T-cell (primary cell): ENCODE results near the gene CASP6. TPM values are rescaled to one million over a fixed set of nuclear protein-coding genes. Genes with fewer than 3 reads are reported as not detected.
"Not testable (repeated sequence)": the region's sequence is repeated elsewhere in the genome, so short reads cannot be mapped to it uniquely, and the experiment has no call there.

Experiments used
- ATAC-seq, 4 experiments: fragments of 200-7000 bp in 3 of 4; fragments of 150-1000 bp in 1 of 4; cut with Tn5 transposase; replicated peaks in 1 of 4; 1 replicate in 3 of 4; 2 replicates in 1 of 4; pipeline ENCODE4 v1.10.0; 2021; ENCODE audit warnings: moderate library complexity in 3 of 4, mild to moderate bottlenecking in 2 of 4, moderate number of reproducible peaks in 1 of 4
- CTCF ChIA-PET, 2 donors: fragments of 300-600 bp; sonication (Branson Sonifier 250); formaldehyde crosslinking; loops; one replicate each; lab custom pipeline; 2022; ENCODE audit warnings: antibody characterized with exemption in 2 of 2; lab: Charles Lee
- POLR2A ChIA-PET, 2 donors: fragments of 300-600 bp; sonication (Branson Sonifier 250); formaldehyde crosslinking; loops; one replicate each; lab custom pipeline; 2022; ENCODE audit warnings: antibody characterized with exemption in 2 of 2; lab: Charles Lee
- DNase-seq, 35 experiments: peaks; one replicate each; pipeline versions ENCODE4 v3.0.0 to v3.0.0-alpha.2; 2013 to 2023
- H3K27ac ChIP-seq: one replicate; pipeline ENCODE4 v1.5.1; 2013; ENCODE audit warnings: low read length
- H3K27me3 ChIP-seq, 2 experiments: replicated peaks in 1 of 2; 1 replicate in 1 of 2; 2 replicates in 1 of 2; pipeline versions ENCODE4 v1.6.1 to v1.7.0; 2013; ENCODE audit warnings: low read length in 1 of 2, mixed read lengths in 1 of 2; ENCODE audit not compliant: control insufficient read depth in 2 of 2, insufficient read depth in 2 of 2; ENCODE audit errors: extremely low read depth in 1 of 2
- H3K36me3 ChIP-seq, 2 donors: 1 replicate in 1 of 2; 2 replicates in 1 of 2; pipeline versions ENCODE4 v1.6.1 to v1.7.0; 2013; ENCODE audit warnings: low read length in 1 of 2; ENCODE audit not compliant: control insufficient read depth in 2 of 2, insufficient read depth in 1 of 2; ENCODE audit errors: extremely low read depth in 1 of 2
- H3K4me1 ChIP-seq, 2 experiments: 1 replicate in 1 of 2; 2 replicates in 1 of 2; pipeline versions ENCODE4 v1.6.1 to v1.7.0; 2013; ENCODE audit warnings: low read length in 2 of 2, mixed read lengths in 1 of 2; ENCODE audit not compliant: insufficient read depth in 2 of 2, control insufficient read depth in 1 of 2; ENCODE audit errors: extremely low read depth in 1 of 2
- H3K4me3 ChIP-seq, 2 donors: 1 replicate in 1 of 2; 2 replicates in 1 of 2; pipeline versions ENCODE4 v1.5.1 to v1.7.0; 2013; ENCODE audit warnings: mild to moderate bottlenecking in 2 of 2, low read length in 1 of 2, moderate library complexity in 1 of 2; ENCODE audit not compliant: control insufficient read depth in 1 of 2; ENCODE audit errors: extremely low read depth in 1 of 2
- H3K9me3 ChIP-seq: 2 replicates; pipeline ENCODE4 v1.7.0; 2013
- H3K27ac Mint-ChIP-seq, 2 donors: one replicate each; pipeline ENCODE4 v1.8.0; 2020 to 2021; ENCODE audit warnings: mild to moderate bottlenecking in 2 of 2, mixed read lengths in 2 of 2
- H3K27me3 Mint-ChIP-seq, 2 donors: one replicate each; pipeline ENCODE4 v1.8.0; 2021 to 2022; ENCODE audit warnings: mixed read lengths in 2 of 2
- H3K36me3 Mint-ChIP-seq: one replicate; pipeline ENCODE4 v1.8.0; 2021; ENCODE audit warnings: mixed read lengths
- H3K4me1 Mint-ChIP-seq, 3 donors: one replicate each; pipeline ENCODE4 v1.8.0; 2020 to 2022; ENCODE audit warnings: mixed read lengths in 3 of 3, mild to moderate bottlenecking in 1 of 3
- H3K4me3 Mint-ChIP-seq, 3 donors: one replicate each; pipeline ENCODE4 v1.8.0; 2020 to 2022; ENCODE audit warnings: mild to moderate bottlenecking in 3 of 3, mixed read lengths in 3 of 3, moderate library complexity in 3 of 3
- H3K9me3 Mint-ChIP-seq, 3 donors: one replicate each; pipeline ENCODE4 v1.8.0; 2020 to 2022; ENCODE audit warnings: mixed read lengths in 3 of 3
- WGBS: methylation state at CpG from one replicate; pipeline ENCODE4 v1.1.5; 2013; ENCODE audit warnings: missing lambda C conversion rate; ENCODE audit not compliant: insufficient coverage; 5-methylcytosine and 5-hydroxymethylcytosine counted together
- total RNA-seq, 35 experiments: library from RNA in 6 of 35; stranded (reverse) in 6 of 35; fragments of 120-200 nt in 1 of 35; gene quantifications; one replicate each; pipeline versions ENCODE4 v1.2.1 to v1.2.4 and lab custom pipeline; 2013 to 2026

Gene CASP6
- total RNA-seq, 5 donors from 2014 or later (not counting 1 experiment from before 2014, with no cell fraction given) = 16.8 to 23.2 (median 18.3) TPM

DNA sequence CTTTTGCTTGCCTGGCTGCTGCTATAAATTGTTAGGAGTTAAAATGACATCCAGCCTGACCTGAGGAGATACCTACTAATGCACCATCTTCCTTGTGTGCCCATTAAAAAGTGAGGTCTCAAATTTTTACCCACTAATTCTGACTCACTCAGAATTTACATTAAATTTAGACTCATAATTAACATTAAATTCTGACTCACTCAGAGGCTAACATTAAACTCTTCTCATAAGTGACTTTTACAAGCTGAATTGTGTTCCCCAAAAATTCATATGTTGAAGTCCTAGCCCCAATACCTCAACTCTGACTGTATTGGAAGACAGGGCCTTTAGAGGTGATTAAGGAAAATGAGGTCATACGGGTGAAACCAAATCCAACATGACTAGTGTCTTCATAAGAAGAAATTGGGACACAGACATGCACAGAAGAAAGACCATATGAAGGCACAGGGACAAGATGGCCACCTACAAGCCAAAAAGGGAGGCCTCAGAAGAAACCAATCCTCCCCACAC lies 11.8 kb downstream of the CASP6 start:
- 88% methylated on average over 1 of the region's 1 CpG for WGBS
- DNase-seq (no peak), ATAC-seq (no peak)
- Histone ChIP-seq H3K4me3 (no peak overlapping the region), H3K36me3 (peaks cover 5 to 32% of the 10 kb centered on the region in 2 donors), H3K9me3 (no peaks in the 10 kb centered on the region), H3K27me3 (no peaks in the 10 kb centered on the region), H3K27ac (peak overlapping the region; percentile 48), H3K4me1 (peaks cover 14 to 15% of the 10 kb centered on the region in 2 experiments)
- Mint-ChIP-seq H3K4me1 (peaks cover 38 to 45% (median 43%) of the 10 kb centered on the region in 3 donors), H3K4me3 (peak overlapping the region; percentile 8 to 60 (median 21)), H3K27ac (peak overlapping the region; percentile 92), H3K36me3 (peaks cover 50% of the 10 kb centered on the region), H3K9me3 (no peaks in the 10 kb centered on the region), H3K27me3 (no peaks in the 10 kb centered on the region)
- POLR2A ChIA-PET = interaction anchor here in 1 of 2 donors (0.9 kb wide), 1 partner anchor 120 kb away, joined by 3 read pairs; no protein-coding TSS in a partner anchor
- CTCF ChIA-PET = interaction anchor here in 1 of 2 donors (0.8 to 1.4 kb wide), 3 partner anchors 14 to 135 kb away, joined by 3 to 5 read pairs (median 3); no protein-coding TSS in a partner anchor

DNA sequence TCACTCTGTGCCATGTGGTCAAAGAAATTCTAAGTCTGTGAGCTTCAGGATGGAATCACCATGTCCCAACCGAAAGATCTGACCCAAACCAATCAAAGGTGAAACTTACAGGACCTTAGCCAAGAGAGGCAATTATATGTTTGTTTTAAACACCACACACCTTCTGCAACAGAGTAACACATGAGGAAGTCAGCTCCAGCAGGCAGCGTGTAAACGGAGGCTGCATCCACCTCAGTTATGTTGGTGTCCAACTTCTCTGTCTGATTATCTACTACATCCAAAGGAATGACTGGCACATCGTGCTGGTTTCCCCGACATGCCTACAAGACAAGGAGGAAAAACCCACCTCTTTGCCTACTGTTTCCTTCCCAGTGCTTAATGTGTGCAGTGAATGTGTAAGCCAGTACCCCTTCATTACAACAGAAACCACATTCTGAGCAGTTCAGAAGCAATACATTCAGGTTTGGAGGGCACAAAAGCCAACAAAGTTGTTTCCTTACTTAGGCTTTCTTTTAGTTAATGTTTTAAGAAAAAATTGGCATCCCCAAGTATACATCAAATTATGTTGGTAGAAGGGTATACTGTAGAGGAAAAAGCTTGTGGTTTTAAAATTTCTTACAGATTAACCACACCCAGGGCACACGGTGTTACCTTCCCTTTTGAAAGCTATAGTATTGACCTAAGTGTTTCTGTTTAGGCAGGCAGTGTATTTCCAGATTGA lies 12.4 kb downstream of the CASP6 start:
- Histone ChIP-seq H3K27me3 (no peaks in the 10 kb centered on the region), H3K9me3 (no peaks in the 10 kb centered on the region), H3K4me3 (no peak overlapping the region), H3K4me1 (peaks cover 14 to 15% of the 10 kb centered on the region in 2 experiments), H3K36me3 (peaks cover 9 to 37% of the 10 kb centered on the region in 2 donors), H3K27ac (peak overlapping the region; percentile 48)
- H3K36me3 Mint-ChIP-seq = peaks cover 49% of the 10 kb centered on the region
- WGBS = 20% methylated on average over 2 of the region's 6 CpGs
- peak in 8 of 35 experiments; percentile 4 to 39 (median 17) for DNase-seq
- peak overlapping the region; percentile 8 to 60 (median 21) for H3K4me3 Mint-ChIP-seq
- H3K27ac Mint-ChIP-seq = peak overlapping the region; percentile 92
- H3K27me3 Mint-ChIP-seq = no peaks in the 10 kb centered on the region
- H3K4me1 Mint-ChIP-seq = peaks cover 36 to 43% (median 41%) of the 10 kb centered on the region in 3 donors
- ATAC-seq = peak; percentile 81 to 92 (median 88)
- POLR2A ChIA-PET = interaction anchor here (0.5 to 0.9 kb wide), 5 partner anchors 11 to 197 kb away, joined by 3 to 6 read pairs (median 3); no protein-coding TSS in a partner anchor
- no peaks in the 10 kb centered on the region for H3K9me3 Mint-ChIP-seq
- CTCF ChIA-PET = interaction anchor here in 1 of 2 donors (0.8 to 1.4 kb wide), 4 partner anchors 15 to 135 kb away, joined by 3 to 5 read pairs (median 3); no protein-coding TSS in a partner anchor

DNA sequence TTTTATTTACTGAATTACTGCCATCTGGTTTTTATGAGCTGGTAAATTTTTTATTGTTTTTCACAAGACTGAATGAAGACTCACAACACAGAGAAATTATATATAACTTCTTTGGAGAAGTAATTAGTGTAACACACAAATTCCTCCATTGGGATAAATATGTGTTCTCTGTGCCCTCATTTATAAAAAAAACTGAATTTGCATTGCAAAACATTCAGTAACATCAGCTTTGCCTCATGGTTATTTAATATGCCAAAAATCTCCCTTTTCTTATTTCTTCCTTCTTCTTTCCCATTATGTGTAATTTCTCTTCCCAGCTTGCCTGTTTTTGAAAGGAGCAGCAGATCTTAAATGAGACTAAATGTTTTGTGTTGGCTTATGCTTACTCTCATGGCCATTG lies 18.5 kb downstream of the CASP6 start:
- Mint-ChIP-seq H3K4me1 (peaks cover 34 to 40% (median 39%) of the 10 kb centered on the region in 3 donors), H3K9me3 (no peaks in the 10 kb centered on the region), H3K27ac (peak overlapping the region; percentile 7 to 81), H3K27me3 (no peaks in the 10 kb centered on the region), H3K4me3 (no peak overlapping the region), H3K36me3 (peaks cover 66% of the 10 kb centered on the region)
- ChIA-PET POLR2A (interaction anchor here in 1 of 2 donors (0.6 kb wide), 1 partner anchor 203 kb away, joined by 3 read pairs; no protein-coding TSS in a partner anchor), CTCF (interaction anchor here in 1 of 2 donors (0.6 kb wide), 1 partner anchor 140 kb away, joined by 3 read pairs; no protein-coding TSS in a partner anchor)
- no peaks in the 10 kb centered on the region for H3K27me3 ChIP-seq
- H3K36me3 ChIP-seq = peaks cover 10 to 55% of the 10 kb centered on the region in 2 donors
- no peaks in the 10 kb centered on the region for H3K4me1 ChIP-seq
- H3K4me3 ChIP-seq = no peak overlapping the region
- no peak overlapping the region for H3K27ac ChIP-seq
- no peaks in the 10 kb centered on the region for H3K9me3 ChIP-seq
- DNase-seq (no peak), ATAC-seq (no peak)

DNA sequence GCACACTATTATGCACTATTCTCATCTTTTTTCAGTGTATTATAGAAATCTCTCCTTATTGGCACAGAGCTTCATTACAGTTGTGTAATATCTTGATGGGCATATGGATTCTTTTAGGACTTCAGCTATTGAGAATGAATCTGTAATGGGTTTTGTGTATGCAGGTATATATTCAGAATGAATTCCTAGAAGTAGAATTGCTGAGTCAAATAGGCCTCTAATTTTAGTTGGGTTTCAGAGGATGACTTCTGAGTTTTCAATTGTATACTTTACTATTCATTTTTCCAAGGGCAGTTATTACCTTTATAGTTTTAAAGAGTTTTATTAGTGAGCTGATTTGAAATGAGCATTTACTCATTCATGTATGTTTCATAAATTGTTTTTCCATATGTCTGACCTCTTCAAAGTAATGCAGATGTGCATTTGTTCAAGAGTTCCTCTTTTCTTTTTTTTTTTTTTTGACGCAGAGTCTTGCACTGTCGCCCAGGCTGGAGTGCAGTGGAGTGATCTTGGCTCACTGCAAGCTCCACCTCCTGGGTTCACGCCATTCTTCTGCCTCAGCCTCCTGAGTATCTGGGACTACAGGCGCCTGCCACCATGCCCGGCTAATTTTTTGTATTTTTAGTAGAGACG lies 19.5 kb downstream of the CASP6 start:
- ATAC-seq (no peak), DNase-seq (no peak)
- WGBS = 100% methylated on average over 1 of the region's 6 CpGs
- H3K9me3 Mint-ChIP-seq = no peaks in the 10 kb centered on the region
- Histone ChIP-seq H3K27me3 (no peaks in the 10 kb centered on the region), H3K4me3 (no peak overlapping the region), H3K9me3 (no peaks in the 10 kb centered on the region), H3K4me1 (no peaks in the 10 kb centered on the region), H3K36me3 (peaks cover 5 to 48% of the 10 kb centered on the region in 2 donors), H3K27ac (no peak overlapping the region)
- H3K27me3 Mint-ChIP-seq = no peaks in the 10 kb centered on the region
- peak overlapping the region; percentile 57 to 78 for H3K27ac Mint-ChIP-seq
- CTCF ChIA-PET = no interaction called here
- peaks cover 65% of the 10 kb centered on the region for H3K36me3 Mint-ChIP-seq
- POLR2A ChIA-PET = interaction anchor here (0.6 kb wide), 2 partner anchors 25 to 1007 kb away, joined by 3 read pairs; no protein-coding TSS in a partner anchor
- peaks cover 34 to 36% (median 34%) of the 10 kb centered on the region in 3 donors for H3K4me1 Mint-ChIP-seq
- H3K4me3 Mint-ChIP-seq = no peak overlapping the region

DNA sequence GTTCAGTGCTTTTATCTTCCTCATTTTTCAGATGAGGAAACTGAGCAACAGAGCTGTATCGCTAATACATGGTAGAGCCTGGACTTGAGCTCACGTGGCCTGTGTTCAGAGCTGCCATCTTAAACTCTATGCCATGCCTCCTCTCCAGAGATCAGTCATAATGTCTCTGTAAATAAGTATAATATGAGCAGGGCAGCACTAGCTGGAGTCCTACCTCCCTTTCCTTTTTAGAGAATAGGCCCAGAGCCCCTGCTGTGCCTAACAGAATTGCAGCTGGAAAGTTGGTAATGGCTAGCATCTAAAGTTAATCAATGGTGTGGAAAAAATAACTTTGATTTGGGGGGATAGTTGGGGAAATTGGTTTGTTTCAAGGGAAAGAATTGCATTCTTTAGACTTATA lies 20.4 kb downstream of the CASP6 start:
- ChIA-PET CTCF (no interaction called here), POLR2A (no interaction called here)
- Histone ChIP-seq H3K36me3 (peaks cover 5 to 44% of the 10 kb centered on the region in 2 donors), H3K4me3 (no peak overlapping the region), H3K27me3 (no peaks in the 10 kb centered on the region), H3K27ac (no peak overlapping the region), H3K4me1 (no peaks in the 10 kb centered on the region), H3K9me3 (no peaks in the 10 kb centered on the region)
- DNase-seq (no peak), ATAC-seq (no peak)
- peak overlapping the region; percentile 60 to 79 for H3K27ac Mint-ChIP-seq
- no CpG with 5 or more reads among the region's 2 CpGs for WGBS
- no peaks in the 10 kb centered on the region for H3K27me3 Mint-ChIP-seq
- peaks cover 60% of the 10 kb centered on the region for H3K36me3 Mint-ChIP-seq
- peaks cover 34 to 36% (median 34%) of the 10 kb centered on the region in 3 donors for H3K4me1 Mint-ChIP-seq
- no peak overlapping the region for H3K4me3 Mint-ChIP-seq
- no peaks in the 10 kb centered on the region for H3K9me3 Mint-ChIP-seq

DNA sequence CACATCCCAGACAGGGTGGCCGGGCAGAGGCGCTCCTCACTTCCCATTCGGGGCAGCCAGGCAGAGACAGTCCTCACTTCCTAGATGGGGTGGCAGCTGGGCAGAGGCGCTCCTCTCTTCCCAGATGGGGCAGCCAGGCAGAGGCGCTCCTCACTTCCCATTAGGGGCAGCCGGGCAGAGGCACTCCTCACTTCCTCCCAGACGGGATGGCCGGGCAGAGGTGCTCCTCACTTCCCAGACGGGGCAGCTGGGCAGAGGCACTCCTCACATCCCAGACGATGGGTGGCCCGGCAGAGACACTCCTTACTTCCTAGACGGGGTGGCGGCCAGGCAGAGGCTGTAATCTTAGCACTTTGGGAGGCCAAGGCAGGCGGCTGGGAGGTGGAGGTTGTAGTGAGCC lies 24.3 kb downstream of the CASP6 start:
- H3K36me3 ChIP-seq = peaks cover 0 to 30% of the 10 kb centered on the region in 2 donors
- CTCF ChIA-PET, H3K27me3 Mint-ChIP-seq, H3K4me3 Mint-ChIP-seq, H3K27ac Mint-ChIP-seq, H3K9me3 ChIP-seq, H3K4me1 ChIP-seq, H3K9me3 Mint-ChIP-seq, H3K27ac ChIP-seq, ATAC-seq, DNase-seq, H3K4me3 ChIP-seq, H3K27me3 ChIP-seq, POLR2A ChIA-PET: not testable (repeated sequence)
- peaks cover 45% of the 10 kb centered on the region for H3K36me3 Mint-ChIP-seq
- peaks cover 44 to 47% (median 45%) of the 10 kb centered on the region in 3 donors for H3K4me1 Mint-ChIP-seq
- WGBS = 94% methylated on average over 7 of the region's 14 CpGs
